Measurements from ENCODE around the gene CACNA2D2. TPM values are rescaled to one million over a fixed set of nuclear protein-coding genes. Genes with fewer than 3 reads are reported as not detected.

Gene CACNA2D2
- total and polyA plus RNA-seq, 2 of the 8 experiments (the other 6 are each of a cell fraction or from before 2014, with no cell fraction given), result 14.1 to 25.0 TPM

DNA sequence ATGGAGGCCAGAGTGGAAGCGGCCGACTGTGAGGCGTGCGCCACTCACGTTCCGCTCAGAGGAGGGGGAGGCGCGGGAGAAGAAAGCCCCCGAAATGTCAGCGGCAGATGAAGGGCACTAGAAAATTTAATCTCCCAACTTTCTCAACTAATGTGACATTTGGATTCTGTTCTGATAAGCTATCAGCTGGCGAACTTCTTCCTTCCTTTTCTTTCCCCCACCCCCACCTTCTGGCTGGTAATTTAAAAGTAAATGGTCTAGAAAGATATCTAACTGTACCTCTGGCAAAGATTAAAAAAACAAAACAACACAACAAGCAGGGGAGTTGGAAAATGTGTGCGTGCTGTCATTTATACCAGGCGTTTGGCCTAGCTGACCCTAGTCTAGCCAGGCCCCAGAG lies 117.7 kb downstream of the CACNA2D2 start (continued):
- TF ChIP-seq RXRA (IDR thresholded peaks at IDR 0.05; ENCODE audit: insufficient read depth, low read depth, low read length), result no peak
- TF ChIP-seq MAFK (IDR thresholded peaks at IDR 0.05; ENCODE audit: low read depth, low read length), result no peak
- no peak for TF ChIP-seq EP300 (IDR thresholded peaks at IDR 0.05; ENCODE audit: borderline replicate concordance in 1 of 2, low read depth in 2 of 2, low read length in 2 of 2)

Measured in H1 (cell line).